HG03439 (cell line): ENCODE data around the gene MYO1D.

Experiments used
- ATAC-seq: cut with Tn5 transposase; IDR thresholded peaks from one replicate; pipeline ENCODE4 v1.9.1; 2021; ENCODE audit warnings: mild to moderate bottlenecking, moderate library complexity; ENCODE audit not compliant: unreplicated experiment

The MYO1D gene

GRCh38 chr17:32859857-32860525 is 16.9 kb downstream of the MYO1D start:
- ATAC-seq = no peak

- ATAC-seq = no peak
Observed at GRCh38 chr17:32855620-32856019, 21.3 kb downstream of the MYO1D start.

DNA sequence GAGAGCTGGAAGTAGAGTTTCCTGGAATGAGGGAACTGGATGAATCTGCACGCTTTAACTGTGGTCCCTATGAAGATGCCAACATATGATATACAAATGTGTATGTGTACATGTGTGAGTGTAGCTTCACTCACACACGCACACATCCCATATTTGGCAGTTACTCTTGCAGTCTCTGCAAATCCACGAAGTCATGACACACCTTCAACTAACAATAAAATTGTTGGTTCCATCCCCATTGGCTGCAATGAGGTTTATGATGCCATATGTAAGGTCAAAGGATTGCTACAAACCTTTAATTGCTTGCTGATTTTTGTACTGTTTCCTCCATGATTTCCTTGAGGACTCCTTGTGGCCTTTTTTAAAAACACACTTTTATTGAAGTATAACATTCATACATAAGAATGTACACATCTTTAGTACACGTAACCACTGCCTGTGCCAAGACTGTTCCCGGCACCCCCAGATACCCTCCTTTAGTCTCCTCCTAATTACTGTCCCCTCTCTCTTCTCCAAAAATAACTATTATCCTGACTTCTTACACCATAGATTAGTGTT is 22.0 kb downstream of the MYO1D start:
- ATAC-seq = no peak

DNA sequence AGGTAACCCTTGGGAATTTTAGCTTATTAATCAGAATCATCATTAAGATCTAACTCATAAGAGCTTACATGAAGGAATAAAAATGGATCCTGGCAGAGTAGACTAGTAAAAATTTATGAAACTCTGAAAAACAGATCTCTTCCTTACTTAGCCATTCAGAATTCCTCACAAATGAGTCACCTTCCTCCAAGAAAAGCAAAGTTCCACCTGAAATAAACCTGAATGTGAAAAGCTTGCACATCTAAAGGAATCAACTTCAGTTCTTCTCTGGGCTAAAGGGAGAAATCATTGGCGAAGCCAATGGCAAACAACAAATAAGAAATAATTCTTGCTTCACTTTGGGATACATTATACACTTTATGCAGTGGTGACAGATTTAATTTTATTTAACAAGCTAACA is 22.7 kb downstream of the MYO1D start:
- ATAC-seq = no peak

GRCh38 chr17:32852811-32853210 is 24.1 kb downstream of the MYO1D start:
- ATAC-seq = no peak

DNA sequence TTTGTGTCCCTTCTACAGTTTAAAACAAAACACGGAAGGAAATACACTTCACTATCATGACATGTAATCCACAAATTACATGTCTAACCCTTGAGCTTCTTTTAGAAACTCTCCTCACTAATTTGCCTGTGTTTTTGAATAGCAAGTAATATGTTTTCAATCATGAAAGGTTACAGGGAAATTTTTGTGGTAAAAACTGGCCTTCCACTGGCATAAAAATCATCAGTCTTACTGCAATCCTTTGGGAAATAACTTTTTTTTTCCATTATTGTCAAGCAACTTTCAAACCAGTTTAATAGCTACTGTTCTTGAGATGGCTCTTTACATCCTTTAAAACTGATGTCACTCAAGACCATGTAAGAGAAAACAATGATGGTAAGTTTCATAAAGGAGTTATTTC is 27.0 kb downstream of the MYO1D start:
- ATAC-seq = no peak

GRCh38 chr17:32847977-32848376 is 28.9 kb downstream of the MYO1D start:
- no peak for ATAC-seq

GRCh38 chr17:32846143-32846542 is 30.8 kb downstream of the MYO1D start:
- no peak for ATAC-seq

- ATAC-seq = no peak
Observed at GRCh38 chr17:32840241-32840640, 36.7 kb downstream of the MYO1D start.

- ATAC-seq = no peak
Observed at GRCh38 chr17:32836527-32836926, 40.4 kb downstream of the MYO1D start.

DNA sequence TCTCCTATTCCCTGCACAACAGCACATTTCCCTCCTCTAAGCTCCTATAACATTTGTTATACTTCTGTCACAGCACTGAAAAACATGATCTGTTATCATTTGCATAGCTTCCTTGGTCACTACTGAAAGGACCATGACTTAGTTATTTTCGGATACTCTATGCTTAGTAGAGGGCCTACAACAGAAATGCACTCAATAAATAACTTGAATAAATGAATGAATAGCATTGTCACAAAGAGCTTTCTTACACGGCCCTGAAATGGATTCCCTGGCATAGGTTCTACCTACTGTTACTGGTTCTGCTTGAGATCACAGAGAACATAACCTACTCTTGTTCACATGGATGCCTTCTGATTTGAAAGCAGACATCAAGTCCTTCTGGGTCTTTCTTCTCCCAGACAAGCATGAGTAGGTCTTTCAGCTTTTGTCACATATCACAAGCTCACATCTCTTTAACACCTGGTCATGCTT is 41.6 kb downstream of the MYO1D start:
- ATAC-seq = peak; percentile 65

GRCh38 chr17:32834104-32834503 is 42.8 kb downstream of the MYO1D start:
- no peak for ATAC-seq

GRCh38 chr17:32833526-32833925 is 43.4 kb downstream of the MYO1D start:
- no peak for ATAC-seq

- no peak for ATAC-seq
Observed at GRCh38 chr17:32833076-32833475, 43.8 kb downstream of the MYO1D start.

GRCh38 chr17:32831627-32832243 is 45.2 kb downstream of the MYO1D start:
- no peak for ATAC-seq

DNA sequence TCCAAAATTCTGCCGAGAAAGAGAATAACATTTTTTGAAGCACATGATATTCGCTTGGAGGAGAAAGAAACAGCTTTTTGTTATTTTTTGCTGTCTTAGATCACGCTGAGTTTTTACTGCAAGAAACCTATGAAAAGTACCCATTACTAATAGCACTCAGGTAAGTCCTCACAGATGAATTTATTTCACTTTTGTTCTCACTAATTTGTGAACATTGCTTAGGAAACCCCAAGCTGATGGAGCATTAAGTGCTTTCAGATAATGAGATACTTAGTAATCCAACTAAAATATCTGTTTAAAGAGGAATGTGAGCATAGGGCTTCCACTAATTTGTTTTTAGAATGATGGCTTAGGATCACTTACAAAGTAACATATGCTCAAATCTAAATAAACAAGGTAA is 45.7 kb downstream of the MYO1D start:
- no peak for ATAC-seq

GRCh38 chr17:32828822-32829221 is 48.1 kb downstream of the MYO1D start:
- peak; percentile 22 for ATAC-seq

- no peak for ATAC-seq
Observed at GRCh38 chr17:32827227-32827626, 49.7 kb downstream of the MYO1D start.

- no peak for ATAC-seq
Observed at GRCh38 chr17:32826076-32826475, 50.8 kb downstream of the MYO1D start.

DNA sequence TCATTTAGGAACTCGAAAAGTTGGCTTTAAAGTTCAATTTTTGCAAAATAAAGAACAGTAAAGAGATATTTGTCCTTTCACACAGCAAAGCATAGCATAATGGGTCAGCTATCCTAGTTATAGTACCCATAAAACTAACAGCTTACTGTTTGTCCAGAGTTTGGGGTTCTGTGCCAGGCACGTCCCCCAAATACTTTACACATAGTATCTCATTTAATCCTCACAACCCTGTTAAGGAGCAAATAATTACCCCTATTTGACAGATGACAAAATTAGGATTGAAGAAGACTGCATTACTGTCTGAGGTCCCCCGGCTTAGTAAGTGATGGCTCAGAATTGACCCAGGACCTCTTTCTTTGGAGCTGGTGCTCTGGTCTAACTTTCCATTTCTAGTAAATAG is 52.6 kb downstream of the MYO1D start:
- ATAC-seq = no peak

DNA sequence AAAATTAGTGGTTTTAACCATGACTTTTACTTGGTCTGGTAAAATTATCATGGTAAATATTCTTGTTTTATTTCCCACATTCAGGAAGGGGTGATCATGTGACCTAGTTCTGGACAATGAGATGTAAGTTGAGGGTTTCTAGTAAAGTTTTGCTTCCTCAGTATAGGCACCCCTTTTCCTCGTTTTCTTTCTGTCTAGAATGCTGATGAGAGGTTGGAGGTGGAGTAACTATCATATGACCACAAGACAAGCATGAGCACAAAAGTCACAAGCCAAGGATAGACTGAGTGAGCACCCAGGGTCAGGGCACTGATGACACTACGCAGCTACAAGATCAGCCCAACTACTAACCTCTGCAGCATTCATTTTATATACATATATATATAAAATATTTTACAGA is 53.9 kb downstream of the MYO1D start:
- ATAC-seq = no peak
